Activated CD4-positive, alpha-beta memory T cell treated with anti-CD3 and anti-CD28 coated beads, Interleukin-2, amount 10 ng/mL, durations not matched to agents 7 days and 5 days (primary cell): Measurements from ENCODE around the gene LSM3. TPM values are rescaled to one million over a fixed set of nuclear protein-coding genes. Genes with fewer than 3 reads are reported as not detected.

Experiments used
- CTCF ChIA-PET: fragments of 350-600 bp; sonication (Branson Sonifier 250); formaldehyde crosslinking; loops from one replicate; lab custom pipeline; 2021; ENCODE audit warnings: antibody characterized with exemption, inconsistent platforms; lab: Charles Lee
- POLR2A ChIA-PET: fragments of 350-600 bp; sonication (Branson Sonifier 250); formaldehyde crosslinking; loops from one replicate; lab custom pipeline; 2021; ENCODE audit warnings: antibody characterized with exemption; lab: Charles Lee
- DNase-seq: peaks from one replicate; pipeline ENCODE4 v3.0.0-alpha.2; 2020
- H3K27ac Mint-ChIP-seq: one replicate; pipeline ENCODE4 v1.8.0; 2021; ENCODE audit warnings: mild to moderate bottlenecking, mixed read lengths
- H3K27me3 Mint-ChIP-seq: one replicate; pipeline ENCODE4 v1.8.0; 2021; ENCODE audit warnings: mixed read lengths
- H3K36me3 Mint-ChIP-seq: one replicate; pipeline ENCODE4 v1.8.0; 2021; ENCODE audit warnings: low read depth, mixed read lengths
- H3K4me1 Mint-ChIP-seq: one replicate; pipeline ENCODE4 v1.8.0; 2021; ENCODE audit warnings: mixed read lengths
- H3K4me3 Mint-ChIP-seq: one replicate; pipeline ENCODE4 v1.8.0; 2021; ENCODE audit warnings: mild to moderate bottlenecking, mixed read lengths
- H3K9me3 Mint-ChIP-seq: one replicate; pipeline ENCODE4 v1.8.0; 2021; ENCODE audit warnings: mixed read lengths
- total RNA-seq, 2 experiments: library from RNA; stranded (reverse); gene quantifications; one replicate each; pipeline ENCODE4 v1.2.3, GENCODE V29; 2021

LSM3 gene
- 10 to 100 TPM; 14.2 to 14.3 TPM for total RNA-seq

DNA sequence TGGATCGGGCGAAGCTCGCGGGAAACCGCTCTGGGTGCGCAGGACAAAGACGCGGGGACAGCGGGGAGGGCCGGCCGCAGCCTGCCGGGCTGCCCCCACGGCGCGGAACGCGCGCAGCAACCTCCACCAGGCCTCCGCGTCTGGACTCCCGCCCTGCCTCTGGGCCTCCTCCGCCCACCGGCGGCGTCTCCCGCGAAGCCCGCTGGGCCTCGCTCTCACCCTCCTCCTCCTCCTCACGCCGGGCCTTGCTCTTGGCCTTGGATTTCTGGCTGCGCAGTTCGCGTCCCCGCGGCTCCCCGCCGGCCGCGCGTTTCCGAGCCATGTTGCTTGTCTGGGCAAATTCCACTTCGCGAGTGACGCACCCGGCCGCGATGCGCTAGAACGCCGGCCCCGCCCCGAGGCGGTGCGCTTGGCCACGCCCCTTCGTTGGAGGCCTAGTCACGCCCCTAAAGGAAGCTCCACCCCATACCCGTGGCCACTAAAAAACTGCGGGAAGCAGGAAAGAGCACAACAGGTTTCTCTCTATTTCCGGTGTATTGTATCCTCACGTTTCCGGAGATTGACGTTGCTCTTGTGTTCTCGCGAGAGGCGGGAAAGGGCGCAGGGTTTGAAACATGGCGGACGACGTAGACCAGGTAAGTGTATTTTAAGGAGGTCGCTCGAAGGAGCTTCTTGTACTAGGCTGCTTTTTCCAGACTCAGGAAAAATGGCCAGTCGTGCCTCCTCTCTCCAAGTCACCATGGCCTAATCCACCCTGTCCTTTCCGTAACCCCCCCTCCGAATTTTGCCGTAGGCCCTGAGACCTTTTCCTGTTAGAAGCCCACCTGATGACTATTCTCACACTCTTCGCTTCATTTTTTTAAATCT, at the start of gene LSM3, which contains the start of gene XPC:
Gene LSM3, plus strand, starts transcription at position 571 of the 867 bp plus-strand sequence. Its CDS starts 44 bp downstream, at position 615.
Gene XPC, minus strand, starts transcription at position 355 of the 867 bp plus-strand sequence. Its CDS starts 33 bp downstream, at position 322.
- H3K4me1 Mint-ChIP-seq: peaks cover 70% of the 10 kb centered on the region
- H3K4me3 Mint-ChIP-seq: peak within 1 kb of the TSS; percentile 84
- ChIA-PET CTCF (interaction anchor here (0.8 to 2.6 kb wide), 13 partner anchors 10 to 1338 kb away, joined by 3 to 15 read pairs (median 4); partner anchors contain the start of genes CCDC174, CHCHD4 and TMEM43), POLR2A (interaction anchor here (0.7 to 3.4 kb wide), 39 partner anchors 9 to 1337 kb away, joined by 3 to 90 read pairs (median 5); partner anchors contain the start of genes CCDC174, CHCHD4, NR2C2 and RPL32)
- peak within 1 kb of the TSS; percentile 92 for H3K27ac Mint-ChIP-seq
- no peaks in the 10 kb centered on the region for H3K9me3 Mint-ChIP-seq
- H3K27me3 Mint-ChIP-seq: no peaks in the 10 kb centered on the region
- DNase-seq: peak; percentile 98
- H3K36me3 Mint-ChIP-seq: peaks cover 43% of the 10 kb centered on the region

DNA sequence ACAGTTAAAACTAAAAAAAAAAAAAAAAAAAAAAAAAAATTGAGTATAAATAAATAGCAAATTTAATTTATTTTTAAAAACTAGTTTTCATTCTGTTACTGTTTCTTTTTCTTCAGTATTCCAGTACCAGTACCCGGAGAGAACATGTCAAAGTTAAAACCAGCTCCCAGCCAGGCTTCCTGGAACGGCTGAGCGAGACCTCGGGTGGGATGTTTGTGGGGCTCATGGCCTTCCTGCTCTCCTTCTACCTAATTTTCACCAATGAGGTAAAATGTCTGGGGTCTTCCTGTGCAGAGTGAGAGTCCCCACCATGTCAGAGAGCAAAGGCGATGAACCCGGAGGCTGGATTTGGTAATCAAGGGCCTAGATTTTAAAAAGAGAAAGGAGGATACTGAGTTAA, 49.3 kb upstream of the LSM3 start:
- H3K36me3 Mint-ChIP-seq: peaks cover 72% of the 10 kb centered on the region

GRCh38 chr3:14130230-14130629, 48.4 kb upstream of the LSM3 start:
- Mint-ChIP-seq H3K36me3 (peaks cover 79% of the 10 kb centered on the region), H3K9me3 (no peaks in the 10 kb centered on the region), H3K27ac (no peak overlapping the region)

More for the DNA sequence above, 49.3 kb upstream of the LSM3 start:
- H3K27me3 Mint-ChIP-seq: no peaks in the 10 kb centered on the region
- H3K4me3 Mint-ChIP-seq: no peak overlapping the region
- no peaks in the 10 kb centered on the region for H3K9me3 Mint-ChIP-seq
- peaks cover 32% of the 10 kb centered on the region for H3K4me1 Mint-ChIP-seq
- CTCF ChIA-PET: no interaction called here
- POLR2A ChIA-PET: interaction anchor here (1.0 to 9.0 kb wide), 2 partner anchors 13 to 46 kb away, joined by 3 to 133 read pairs; no protein-coding TSS in a partner anchor
- H3K27ac Mint-ChIP-seq: no peak overlapping the region
- DNase-seq: no peak

GRCh38 chr3:14130707-14131106, 47.9 kb upstream of the LSM3 start:
- Mint-ChIP-seq H3K36me3 (peaks cover 82% of the 10 kb centered on the region), H3K27ac (no peak overlapping the region), H3K4me3 (no peak overlapping the region), H3K4me1 (peaks cover 31% of the 10 kb centered on the region), H3K27me3 (no peaks in the 10 kb centered on the region), H3K9me3 (no peaks in the 10 kb centered on the region)
- ChIA-PET POLR2A (interaction anchor here (0.6 to 1.1 kb wide), 2 partner anchors 11 to 14 kb away, joined by 3 read pairs; no protein-coding TSS in a partner anchor), CTCF (interaction anchor here (0.9 kb wide), 1 partner anchor 13 kb away, joined by 3 read pairs; no protein-coding TSS in a partner anchor)
- DNase-seq: no peak

More at GRCh38 chr3:14130230-14130629, 48.4 kb upstream of the LSM3 start:
- Mint-ChIP-seq H3K27me3 (no peaks in the 10 kb centered on the region), H3K4me1 (peaks cover 32% of the 10 kb centered on the region), H3K4me3 (no peak overlapping the region)
- POLR2A ChIA-PET: no interaction called here
- CTCF ChIA-PET: no interaction called here
- DNase-seq: no peak

- H3K9me3 Mint-ChIP-seq: no peaks in the 10 kb centered on the region
- no peak overlapping the region for H3K4me3 Mint-ChIP-seq
- CTCF ChIA-PET: interaction anchor here (0.9 kb wide), 1 partner anchor 12 kb away, joined by 3 read pairs; no protein-coding TSS in a partner anchor
- peaks cover 27% of the 10 kb centered on the region for H3K4me1 Mint-ChIP-seq
- H3K27me3 Mint-ChIP-seq: no peaks in the 10 kb centered on the region
- DNase-seq: no peak
- POLR2A ChIA-PET: interaction anchor here (0.6 to 1.1 kb wide), 2 partner anchors 10 to 13 kb away, joined by 3 read pairs; no protein-coding TSS in a partner anchor
- peaks cover 83% of the 10 kb centered on the region for H3K36me3 Mint-ChIP-seq
- no peak overlapping the region for H3K27ac Mint-ChIP-seq
Observed at GRCh38 chr3:14131134-14131533, 47.5 kb upstream of the LSM3 start.

GRCh38 chr3:14132120-14132519, 46.5 kb upstream of the LSM3 start:
- Mint-ChIP-seq H3K9me3 (no peaks in the 10 kb centered on the region), H3K27me3 (no peaks in the 10 kb centered on the region), H3K36me3 (peaks cover 84% of the 10 kb centered on the region), H3K4me3 (no peak overlapping the region), H3K4me1 (peaks cover 17% of the 10 kb centered on the region), H3K27ac (no peak overlapping the region)
- CTCF ChIA-PET: no interaction called here
- DNase-seq: no peak
- POLR2A ChIA-PET: interaction anchor here (1.1 kb wide), 2 partner anchors 8 to 9 kb away, joined by 3 read pairs; no protein-coding TSS in a partner anchor

- ChIA-PET CTCF (no interaction called here), POLR2A (interaction anchor here (1.1 kb wide), 1 partner anchor 9 kb away, joined by 3 read pairs; no protein-coding TSS in a partner anchor)
- Mint-ChIP-seq H3K27ac (no peak overlapping the region), H3K4me3 (no peak overlapping the region), H3K4me1 (peaks cover 11% of the 10 kb centered on the region), H3K27me3 (no peaks in the 10 kb centered on the region), H3K9me3 (no peaks in the 10 kb centered on the region), H3K36me3 (peaks cover 78% of the 10 kb centered on the region)
- no peak for DNase-seq
Observed at GRCh38 chr3:14132689-14133088, 45.9 kb upstream of the LSM3 start.

GRCh38 chr3:14133188-14133800, 45.3 kb upstream of the LSM3 start:
- CTCF ChIA-PET: no interaction called here

DNA sequence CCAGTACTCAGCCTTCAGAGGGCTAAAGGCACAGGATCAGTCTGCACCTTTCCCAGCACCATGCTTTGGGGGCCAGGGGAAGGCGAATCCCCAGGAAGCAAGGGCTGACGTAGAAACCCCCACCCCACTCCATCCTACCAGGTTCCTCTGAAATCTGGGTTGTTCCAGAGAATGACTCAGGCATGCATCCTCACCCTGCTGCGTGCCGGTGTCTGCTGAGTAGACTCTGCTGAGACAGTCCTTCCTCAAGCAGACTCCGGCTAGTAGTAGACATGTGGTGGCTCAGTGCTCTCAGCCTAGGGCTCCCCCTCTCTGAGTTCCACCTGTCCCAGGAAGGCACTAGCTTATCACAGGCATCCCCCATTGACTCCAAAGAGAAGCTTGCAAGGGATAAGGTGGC, 44.7 kb upstream of the LSM3 start:
- DNase-seq: no peak
- H3K4me3 Mint-ChIP-seq: no peak overlapping the region
- peaks cover 69% of the 10 kb centered on the region for H3K36me3 Mint-ChIP-seq
- H3K27me3 Mint-ChIP-seq: no peaks in the 10 kb centered on the region
- no peaks in the 10 kb centered on the region for H3K9me3 Mint-ChIP-seq
- CTCF ChIA-PET: no interaction called here
- POLR2A ChIA-PET: interaction anchor here (1.3 to 2.2 kb wide), 2 partner anchors 9 to 11 kb away, joined by 3 to 16 read pairs; partner anchors contain the start of genes CHCHD4 and TMEM43
- H3K27ac Mint-ChIP-seq: no peak overlapping the region
- H3K4me1 Mint-ChIP-seq: peaks cover 2% of the 10 kb centered on the region

More at GRCh38 chr3:14133188-14133800, 45.3 kb upstream of the LSM3 start:
- Mint-ChIP-seq H3K36me3 (peaks cover 72% of the 10 kb centered on the region), H3K4me1 (peaks cover 5% of the 10 kb centered on the region), H3K4me3 (no peak overlapping the region), H3K27ac (no peak overlapping the region), H3K9me3 (no peaks in the 10 kb centered on the region), H3K27me3 (no peaks in the 10 kb centered on the region)
- DNase-seq: no peak
- POLR2A ChIA-PET: interaction anchor here (1.1 to 2.2 kb wide), 3 partner anchors 8 to 11 kb away, joined by 3 to 16 read pairs (median 3); partner anchors contain the start of genes CHCHD4 and TMEM43

GRCh38 chr3:14134291-14134690, 44.3 kb upstream of the LSM3 start:
- DNase-seq: no peak
- Mint-ChIP-seq H3K27me3 (no peaks in the 10 kb centered on the region), H3K4me1 (peaks cover 2% of the 10 kb centered on the region), H3K27ac (no peak overlapping the region), H3K36me3 (peaks cover 65% of the 10 kb centered on the region), H3K4me3 (no peak overlapping the region), H3K9me3 (no peaks in the 10 kb centered on the region)
- CTCF ChIA-PET: no interaction called here
- POLR2A ChIA-PET: interaction anchor here (1.3 to 2.2 kb wide), 2 partner anchors 9 to 10 kb away, joined by 3 to 16 read pairs; partner anchors contain the start of genes CHCHD4 and TMEM43

DNA sequence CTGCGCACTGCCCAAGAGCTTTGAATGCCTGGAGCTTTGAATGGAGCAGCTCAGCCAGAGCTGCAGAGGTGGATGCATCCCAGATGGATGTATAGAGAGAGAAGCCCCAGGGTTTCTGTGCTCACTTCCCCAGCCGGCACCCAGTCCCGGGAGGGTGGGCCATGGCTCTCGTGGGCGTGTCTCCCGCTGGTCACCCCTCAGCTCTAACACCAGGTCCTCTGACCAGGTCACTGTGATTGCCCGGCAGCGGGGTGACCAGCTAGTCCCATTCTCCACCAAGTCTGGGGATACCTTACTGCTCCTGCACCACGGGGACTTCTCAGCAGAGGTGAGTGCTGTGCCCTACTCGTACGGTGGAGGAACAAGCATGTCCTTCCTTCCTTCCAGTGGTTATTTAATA, 43.0 kb upstream of the LSM3 start:
- no peak for DNase-seq
- no peaks in the 10 kb centered on the region for H3K9me3 Mint-ChIP-seq
- H3K27ac Mint-ChIP-seq: no peak overlapping the region
- no peaks in the 10 kb centered on the region for H3K27me3 Mint-ChIP-seq
- CTCF ChIA-PET: no interaction called here
- no peak overlapping the region for H3K4me3 Mint-ChIP-seq
- H3K36me3 Mint-ChIP-seq: peaks cover 65% of the 10 kb centered on the region
- H3K4me1 Mint-ChIP-seq: no peaks in the 10 kb centered on the region
- POLR2A ChIA-PET: interaction anchor here (0.9 to 2.2 kb wide), 2 partner anchors 11 to 40 kb away, joined by 3 to 16 read pairs; partner anchors contain the start of genes CHCHD4 and TMEM43

- POLR2A ChIA-PET: interaction anchor here (9.4 to 11.0 kb wide), 2 partner anchors 11 to 42 kb away, joined by 73 to 133 read pairs; partner anchors contain the start of genes CHCHD4, LSM3, TMEM43 and XPC
Observed at GRCh38 chr3:14137004-14137403, 41.6 kb upstream of the LSM3 start.

More at GRCh38 chr3:14137004-14137403, 41.6 kb upstream of the LSM3 start:
- no peak overlapping the region for H3K4me3 Mint-ChIP-seq
- CTCF ChIA-PET: no interaction called here
- no peak for DNase-seq
- H3K27me3 Mint-ChIP-seq: no peaks in the 10 kb centered on the region
- H3K4me1 Mint-ChIP-seq: peaks cover 5% of the 10 kb centered on the region
- H3K9me3 Mint-ChIP-seq: no peaks in the 10 kb centered on the region
- H3K36me3 Mint-ChIP-seq: peaks cover 64% of the 10 kb centered on the region
- no peak overlapping the region for H3K27ac Mint-ChIP-seq
